GM19099 (cell line): ENCODE results near the gene CUBN.

Source experiments
- POLR2A ChIP-seq: IDR thresholded peaks from 3 replicates; pipeline ENCODE4 v1.6.1; 2011; ENCODE audit warnings: low read depth; ENCODE audit not compliant: insufficient read length; ENCODE audit errors: extremely low read depth

CUBN gene

DNA sequence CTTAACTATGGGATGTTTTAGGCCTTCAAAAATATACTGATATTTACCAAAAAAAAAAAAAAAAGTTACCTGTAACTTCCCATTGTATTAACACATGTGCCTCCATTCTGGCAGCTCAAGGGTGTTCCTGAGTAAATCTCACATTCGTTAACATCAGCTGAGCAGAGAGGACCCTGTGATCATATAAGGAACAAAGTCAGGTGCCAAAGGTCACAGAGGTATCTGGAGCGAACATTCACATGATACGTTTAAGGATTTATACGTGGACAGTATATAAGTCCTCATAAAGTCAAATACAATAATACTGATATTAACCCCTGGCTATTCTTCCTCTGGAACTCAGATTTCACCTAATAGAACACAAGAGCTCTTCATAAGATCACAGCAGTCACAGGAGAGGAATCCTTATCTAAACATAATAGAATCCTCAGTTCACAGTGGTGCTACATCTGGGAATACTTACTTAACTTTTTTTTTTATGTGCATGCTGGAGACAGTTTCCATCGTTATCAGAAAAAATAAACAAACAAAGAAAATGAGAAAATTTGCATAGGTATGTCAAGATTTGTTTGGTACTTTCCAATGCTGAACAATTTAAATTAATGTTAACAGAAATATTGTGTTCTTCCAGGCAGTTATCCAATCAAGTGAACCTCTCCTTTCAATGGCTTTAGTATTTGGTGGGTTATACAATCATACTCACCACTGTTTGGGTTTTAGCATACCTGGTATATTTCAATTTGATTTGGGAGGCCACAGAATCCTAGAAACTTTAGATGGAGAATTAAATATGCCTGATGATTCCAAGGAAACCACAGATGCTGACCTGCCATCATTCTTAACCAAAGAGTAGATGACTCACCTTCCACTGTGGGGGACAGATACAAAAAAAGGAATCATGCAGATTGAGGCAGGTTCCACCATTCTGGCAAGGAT lies 6.6 kb downstream of the CUBN start:
- no peak for TF ChIP-seq POLR2A

DNA sequence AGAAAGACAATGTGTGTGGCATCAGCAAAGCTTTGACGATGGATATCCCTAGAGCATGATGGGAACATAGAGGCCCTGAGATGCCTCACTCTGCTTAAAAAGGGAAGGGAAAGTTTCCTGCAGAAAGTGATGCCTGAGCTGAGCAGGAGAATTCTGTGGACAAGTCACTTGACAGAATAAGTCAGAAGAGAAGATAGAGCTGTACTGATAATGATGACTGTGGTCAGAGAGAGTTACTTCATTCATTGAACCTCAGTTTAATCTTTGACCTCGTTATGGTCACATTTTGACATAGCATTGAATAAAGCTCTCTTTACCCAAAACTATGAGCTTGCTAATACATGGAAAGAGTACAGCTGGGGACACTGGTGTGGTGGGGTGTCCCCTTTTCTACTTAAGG lies 7.6 kb downstream of the CUBN start:
- TF ChIP-seq POLR2A = no peak

DNA sequence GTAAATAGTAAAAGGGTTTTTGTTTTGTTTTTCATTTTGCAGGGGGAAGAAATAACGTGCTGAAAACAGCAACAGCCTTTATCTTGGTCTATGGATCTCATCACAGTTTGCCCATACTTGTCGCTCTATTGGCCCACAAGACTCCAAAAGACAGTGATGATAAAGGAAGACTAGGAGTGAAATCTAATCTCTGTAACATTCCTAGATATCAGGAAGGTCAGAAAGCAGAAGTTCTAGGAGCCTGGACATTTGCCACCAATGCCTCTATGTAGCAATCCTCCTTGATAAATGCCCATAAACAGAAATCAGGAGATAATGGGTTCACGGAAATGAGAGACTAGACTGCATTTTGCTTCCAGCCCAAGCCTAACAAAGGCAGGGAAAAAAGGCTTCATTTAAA lies 8.9 kb downstream of the CUBN start:
- no peak for TF ChIP-seq POLR2A

DNA sequence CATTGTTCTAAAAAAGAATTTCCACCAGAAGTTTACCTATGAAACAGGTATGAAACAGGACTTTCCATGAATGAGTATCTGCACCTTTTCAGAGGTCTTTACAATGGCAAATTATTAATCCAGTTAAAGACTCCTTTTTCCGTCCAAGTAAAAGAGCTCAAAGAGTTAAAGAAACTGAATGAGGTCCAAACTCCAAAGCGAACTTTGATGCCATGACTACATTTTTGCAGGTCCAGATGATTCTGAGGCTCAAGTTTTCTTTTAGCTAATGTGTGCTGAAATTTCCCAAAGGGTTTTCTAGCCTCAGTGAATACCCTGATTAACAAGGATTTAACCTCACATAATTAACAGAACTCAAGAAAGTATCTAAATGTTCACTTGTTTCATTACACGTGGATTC lies 9.8 kb downstream of the CUBN start:
- no peak for TF ChIP-seq POLR2A

DNA sequence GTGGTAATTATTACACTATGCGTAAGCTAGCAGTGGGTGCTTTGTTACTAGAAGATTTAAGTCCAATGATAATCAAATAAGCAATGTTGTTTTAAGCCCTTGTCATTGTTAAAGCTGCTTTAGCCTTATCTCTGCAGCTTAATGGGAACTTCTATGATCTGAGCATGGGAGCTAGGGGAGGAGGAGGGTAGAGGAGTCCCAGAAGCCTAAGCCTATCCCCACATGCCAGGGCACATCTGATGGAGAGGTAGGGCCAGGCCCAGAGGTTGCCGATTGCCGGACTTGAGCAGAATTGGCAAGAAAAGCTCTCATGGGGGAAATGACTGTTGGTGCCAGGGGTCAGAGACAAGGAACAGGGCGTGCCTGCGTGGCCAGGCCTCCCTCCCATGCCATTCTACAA lies 13.4 kb downstream of the CUBN start:
- no peak for TF ChIP-seq POLR2A

DNA sequence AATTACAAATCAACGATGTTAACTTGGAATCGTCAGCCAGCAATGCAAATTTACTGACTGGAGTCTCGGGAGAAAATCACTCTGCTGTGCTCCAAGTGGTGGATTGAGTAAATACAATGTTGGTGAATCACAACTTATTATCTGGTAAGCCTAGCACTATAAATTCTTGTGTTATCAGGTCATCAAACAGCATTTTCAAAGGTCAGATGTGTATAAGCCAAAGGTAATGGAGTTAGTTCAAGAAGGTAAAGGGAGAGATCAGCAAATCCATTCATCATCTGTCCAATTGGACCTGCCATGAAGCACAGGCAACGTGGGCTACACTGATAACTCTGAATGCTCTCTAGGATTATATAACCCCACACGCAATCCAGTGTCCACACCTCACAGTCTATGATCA lies 13.9 kb downstream of the CUBN start:
- no peak for TF ChIP-seq POLR2A

DNA sequence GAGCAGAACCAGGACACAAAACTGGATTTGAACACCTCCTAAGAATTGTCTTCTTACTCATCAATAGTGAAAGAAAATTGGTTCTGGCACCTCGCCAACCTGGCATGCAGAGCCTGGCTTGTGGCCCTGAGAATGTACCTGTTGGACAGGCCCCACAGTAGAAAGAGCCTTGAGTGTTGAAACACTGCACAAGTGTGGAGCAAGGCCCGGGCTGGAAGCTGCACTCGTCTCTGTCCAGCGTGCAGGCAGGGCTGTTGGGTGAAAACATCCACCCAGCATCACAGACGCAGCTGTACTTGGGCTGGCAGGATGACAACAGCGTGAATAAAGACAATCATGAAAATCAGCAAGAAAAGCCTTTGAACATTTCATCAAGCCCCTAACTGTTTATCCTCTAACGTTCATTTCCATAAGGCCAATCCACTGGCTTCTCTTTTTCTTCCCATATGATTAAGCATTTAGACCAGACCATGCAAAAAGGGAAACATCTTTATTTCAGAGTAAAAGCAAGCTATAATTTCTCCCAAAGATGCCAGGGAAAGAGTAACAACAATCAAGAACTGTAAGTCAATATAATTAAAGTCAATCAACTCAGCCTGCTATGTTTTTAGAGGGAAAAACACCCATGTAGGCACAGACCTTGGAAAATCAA lies 15.6 kb downstream of the CUBN start:
- no peak for TF ChIP-seq POLR2A

DNA sequence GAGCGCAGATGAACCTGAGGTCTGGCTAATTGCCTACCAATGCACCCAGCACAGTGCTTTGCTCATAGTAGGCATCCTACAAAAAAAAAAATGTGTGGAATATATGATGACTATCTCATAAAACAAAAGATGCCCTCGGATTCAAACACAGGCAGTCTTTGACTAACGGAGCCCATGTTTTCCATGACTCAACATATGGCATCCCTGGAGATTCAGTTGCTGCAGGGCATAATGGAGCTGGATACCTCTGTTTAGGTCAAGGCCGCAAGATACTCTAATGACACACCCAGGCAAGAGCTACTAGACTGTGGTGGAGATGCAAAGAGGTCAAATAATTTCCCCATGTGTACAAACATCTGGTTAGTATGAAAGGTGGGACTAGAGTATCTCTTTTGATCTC lies 16.3 kb downstream of the CUBN start:
- no peak for TF ChIP-seq POLR2A

DNA sequence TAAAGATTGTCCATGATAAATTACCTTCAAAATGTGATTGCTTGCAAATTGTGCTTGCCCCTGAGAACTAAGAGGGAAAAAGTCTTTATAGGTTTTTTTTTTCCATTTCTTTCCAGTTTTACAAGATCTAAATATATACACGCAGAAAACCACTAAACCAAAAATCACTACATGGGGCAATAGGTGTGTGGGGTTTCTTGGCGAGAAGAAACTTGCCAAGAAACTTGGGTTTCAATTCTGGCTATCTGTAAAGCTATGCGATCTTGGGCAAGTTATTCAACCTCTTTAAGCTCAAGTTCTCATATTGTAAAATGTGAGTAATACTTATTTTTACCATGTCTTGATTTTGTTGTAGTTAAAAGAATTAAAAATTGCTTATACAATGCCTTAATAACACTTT lies 17.0 kb downstream of the CUBN start:
- TF ChIP-seq POLR2A = no peak

DNA sequence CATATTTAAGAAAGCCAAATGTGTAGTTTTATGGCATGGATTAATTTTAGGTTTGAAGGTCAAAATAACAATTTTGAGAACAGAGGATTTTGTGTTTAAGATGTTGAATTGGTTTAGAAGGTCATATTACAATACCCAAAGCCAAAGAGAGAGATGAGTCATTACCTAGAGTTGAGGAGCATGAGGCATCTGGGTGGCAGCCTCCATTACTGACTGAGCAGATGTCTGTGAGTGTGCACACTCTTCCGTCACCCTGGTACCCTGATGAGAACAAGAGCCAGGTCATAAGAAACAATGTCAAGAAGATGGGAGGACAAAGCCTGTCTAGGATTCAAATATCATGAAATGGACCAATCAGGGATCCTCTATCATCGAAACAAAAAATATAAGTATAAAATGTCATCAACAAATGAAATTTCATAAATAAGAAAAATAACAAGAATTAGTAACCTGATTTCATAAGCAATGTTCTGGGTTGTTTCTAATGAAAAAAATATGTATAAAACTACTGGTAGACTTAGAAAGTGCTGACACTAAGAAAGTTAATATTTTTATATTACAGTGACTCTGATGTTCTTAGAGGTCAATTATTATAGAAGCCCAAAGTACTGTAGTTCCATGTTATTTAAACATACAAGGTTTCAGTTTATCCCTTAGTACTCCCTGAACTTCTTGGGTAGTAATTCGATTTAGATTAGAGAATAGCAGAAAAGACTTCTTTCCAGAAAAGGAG lies 20.0 kb downstream of the CUBN start:
- no peak for TF ChIP-seq POLR2A

DNA sequence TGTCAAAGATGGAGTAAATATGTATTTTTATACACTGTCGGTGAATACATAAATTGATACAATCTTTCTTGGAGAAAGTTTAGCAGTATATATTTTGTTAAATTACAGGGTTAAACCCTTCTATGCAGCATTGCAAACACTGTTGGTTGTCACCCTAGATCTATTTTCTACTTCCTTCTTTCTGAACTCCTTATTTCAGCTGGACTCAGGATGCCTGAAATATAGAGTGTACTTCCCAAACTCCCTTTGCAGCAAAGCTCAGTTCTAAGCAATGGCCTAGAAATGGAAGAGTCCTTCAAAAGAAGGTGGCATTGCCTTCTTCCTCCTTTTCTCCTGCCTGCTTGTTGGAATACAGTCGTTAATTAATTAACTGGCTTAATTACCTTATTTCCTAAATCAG lies 20.6 kb downstream of the CUBN start:
- no peak for TF ChIP-seq POLR2A

DNA sequence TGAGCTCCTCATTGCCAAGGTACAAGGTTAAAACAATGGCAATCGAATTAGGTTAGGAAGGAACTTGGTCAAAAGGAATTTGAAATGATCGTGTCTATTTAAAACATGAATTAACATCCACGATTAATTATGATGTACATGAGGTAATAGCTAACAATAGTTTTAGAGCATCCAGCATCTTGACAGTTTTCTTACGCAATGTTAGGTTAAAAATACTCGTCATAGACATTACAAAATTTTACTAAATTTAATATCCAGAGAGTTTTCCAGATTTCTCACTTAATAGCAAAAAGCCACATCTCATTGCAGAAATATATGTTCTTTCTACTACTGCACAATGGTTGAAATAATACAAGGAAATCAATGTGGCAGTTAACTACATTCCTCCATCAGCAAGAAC lies 22.6 kb downstream of the CUBN start:
- TF ChIP-seq POLR2A = no peak

DNA sequence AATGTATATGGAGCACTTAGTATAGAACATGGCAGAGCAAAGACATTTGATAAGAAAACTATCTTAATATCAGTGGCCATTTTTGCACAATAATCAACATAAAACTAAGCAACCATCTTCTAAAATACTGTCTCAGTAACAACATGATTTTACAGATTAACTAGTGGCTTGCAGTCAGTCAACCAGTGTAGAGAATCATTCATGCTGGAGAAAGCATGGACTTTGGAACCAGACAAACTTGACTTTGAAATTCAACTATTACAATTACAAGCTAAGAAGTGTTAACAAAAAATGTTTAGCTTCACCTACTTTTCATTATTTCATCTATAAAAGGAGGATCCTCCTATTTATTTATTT lies 27.7 kb downstream of the CUBN start:
- no peak for TF ChIP-seq POLR2A

DNA sequence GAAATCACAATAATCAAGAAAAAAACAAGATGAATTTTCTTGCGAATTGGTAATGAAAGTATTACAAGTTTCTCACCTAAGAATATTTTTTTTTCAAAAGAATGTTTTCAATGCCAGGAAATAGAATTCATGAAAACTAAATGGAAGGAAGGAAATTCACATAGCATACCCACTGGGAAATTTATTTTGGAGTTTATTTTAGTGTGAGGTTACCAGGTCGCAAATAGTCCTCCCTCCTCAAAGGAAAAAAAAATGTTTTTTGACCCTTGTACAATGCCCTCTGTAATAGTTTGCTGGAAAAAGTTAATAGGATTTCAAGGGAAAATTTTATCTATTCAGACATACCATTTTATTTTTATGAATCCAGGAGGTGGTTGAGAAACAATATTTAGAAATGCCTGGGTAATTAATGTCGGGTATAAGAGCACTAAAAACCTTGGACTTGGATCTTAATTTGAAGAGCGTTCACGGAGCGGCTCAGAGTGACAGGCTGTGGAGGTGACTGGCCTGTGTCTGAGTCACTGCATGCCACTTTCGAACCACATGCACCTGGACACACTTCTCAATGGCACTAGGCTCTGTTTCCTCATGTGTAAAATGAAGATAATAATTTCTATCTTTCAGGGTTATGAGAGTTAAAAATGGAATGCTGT lies 28.2 kb downstream of the CUBN start:
- TF ChIP-seq POLR2A = no peak

DNA sequence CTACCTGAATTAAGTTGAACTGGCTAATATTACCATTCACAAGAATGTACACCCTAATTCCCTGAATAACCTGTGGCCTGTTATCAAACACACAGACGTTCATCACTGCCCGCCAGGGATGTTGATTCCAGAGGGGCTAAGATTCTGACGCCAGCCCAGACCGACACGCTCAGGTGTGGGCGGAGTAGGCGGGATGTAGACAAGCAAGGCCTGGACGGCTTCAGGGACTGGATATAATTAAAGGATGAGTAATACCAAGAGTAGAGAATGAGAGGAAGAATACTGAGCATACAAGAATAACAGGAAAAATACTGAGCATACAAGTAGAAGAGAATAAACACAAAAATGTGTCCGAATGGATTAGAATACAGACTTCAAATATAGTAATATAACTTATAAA lies 29.0 kb downstream of the CUBN start:
- no peak for TF ChIP-seq POLR2A
